ENCODE data around the gene CDK11A.
"Not testable (repeated sequence)": the region's sequence is repeated elsewhere in the genome, so short reads cannot be mapped to it uniquely, and the experiment has no call there.

CDK11A gene

GRCh38 chr1:1662830-1663560 is 61.2 kb downstream of the CDK11A start:
- H3K4ac ChIP-seq (ENCODE audit: low read depth, low read length); H4K12ac ChIP-seq (ENCODE audit: low read depth, low read length); H4K8ac ChIP-seq (ENCODE audit: low read depth, low read length); H3K27me3 ChIP-seq (ENCODE audit: insufficient read depth, low read length); H3K9ac ChIP-seq (ENCODE audit: low read length); H3K23ac ChIP-seq (ENCODE audit: low read length); H3K4me2 ChIP-seq (ENCODE audit: low read length); H2AFZ ChIP-seq (ENCODE audit: insufficient read depth, low read length, poor library complexity); H3K4me1 ChIP-seq (ENCODE audit: control insufficient read depth in 1 of 2, insufficient read depth in 2 of 2, low read length in 2 of 2); H4K91ac ChIP-seq (ENCODE audit: low read depth, low read length); H3K14ac ChIP-seq (ENCODE audit: low read length); H3K79me1 ChIP-seq (ENCODE audit: low read length); H3K79me2 ChIP-seq (ENCODE audit: control insufficient read depth, insufficient read depth, low read length, poor library complexity); H3K9me3 ChIP-seq (ENCODE audit: insufficient read depth, low read depth, low read length); H3K27ac ChIP-seq (ENCODE audit: low read depth, low read length); H2AK5ac ChIP-seq (ENCODE audit: low read length); H2BK12ac ChIP-seq (ENCODE audit: low read length); DNase-seq; H3K18ac ChIP-seq (ENCODE audit: low read length); H2BK5ac ChIP-seq (ENCODE audit: low read depth, low read length, poor library complexity); H2BK120ac ChIP-seq (ENCODE audit: insufficient read depth, low read length, poor library complexity); H3K4me3 ChIP-seq (ENCODE audit: low read depth, low read length): not testable (repeated sequence)
- WGBS (ENCODE audit: extremely low coverage, insufficient coverage, insufficient read length), result no CpG with 5 or more reads among the region's 15 CpGs
- H3K36me3 ChIP-seq (ENCODE audit: control insufficient read depth in 1 of 2, insufficient read depth in 2 of 2, low read length in 2 of 2), result peaks cover 22 to 25% of the 10 kb centered on the region in 2 experiments

- not testable (repeated sequence) for H2AFZ ChIP-seq (ENCODE audit: insufficient read depth, low read length, poor library complexity); H3K4me2 ChIP-seq (ENCODE audit: low read length); H3K14ac ChIP-seq (ENCODE audit: low read length); H4K91ac ChIP-seq (ENCODE audit: low read depth, low read length); H2AK5ac ChIP-seq (ENCODE audit: low read length); H4K12ac ChIP-seq (ENCODE audit: low read depth, low read length); H3K79me1 ChIP-seq (ENCODE audit: low read length); H3K79me2 ChIP-seq (ENCODE audit: control insufficient read depth, insufficient read depth, low read length, poor library complexity); DNase-seq; H2BK12ac ChIP-seq (ENCODE audit: low read length); H3K9me3 ChIP-seq (ENCODE audit: insufficient read depth, low read depth, low read length); H3K9ac ChIP-seq (ENCODE audit: low read length); H4K8ac ChIP-seq (ENCODE audit: low read depth, low read length); H2BK5ac ChIP-seq (ENCODE audit: low read depth, low read length, poor library complexity); H3K27me3 ChIP-seq (ENCODE audit: insufficient read depth, low read length); H3K27ac ChIP-seq (ENCODE audit: low read depth, low read length); H2BK120ac ChIP-seq (ENCODE audit: insufficient read depth, low read length, poor library complexity); H3K4ac ChIP-seq (ENCODE audit: low read depth, low read length); H3K23ac ChIP-seq (ENCODE audit: low read length); H3K18ac ChIP-seq (ENCODE audit: low read length); H3K4me3 ChIP-seq (ENCODE audit: low read depth, low read length); H3K4me1 ChIP-seq (ENCODE audit: control insufficient read depth in 1 of 2, insufficient read depth in 2 of 2, low read length in 2 of 2)
- WGBS (ENCODE audit: extremely low coverage, insufficient coverage, insufficient read length), result no CpG with 5 or more reads among the region's 9 CpGs
- peaks cover 22 to 25% of the 10 kb centered on the region in 2 experiments for H3K36me3 ChIP-seq (ENCODE audit: control insufficient read depth in 1 of 2, insufficient read depth in 2 of 2, low read length in 2 of 2)
Observed at GRCh38 chr1:1662392-1662791, 61.8 kb downstream of the CDK11A start.

- H3K27ac ChIP-seq (ENCODE audit: low read depth, low read length), result peak within 1 kb of the TSS; percentile 100
- H3K36me3 ChIP-seq (ENCODE audit: control insufficient read depth in 1 of 2, insufficient read depth in 2 of 2, low read length in 2 of 2), result peaks cover 18 to 25% of the 10 kb centered on the region in 2 experiments
Observed at GRCh38 chr1:1658583-1659549, 65.3 kb downstream of the CDK11A start, which contains the start of gene CDK11B. TSS of gene CDK11B (minus strand) at chr1:1659004. CDS start at chr1:1657485, 1,519 bp downstream.

More at GRCh38 chr1:1658583-1659549, 65.3 kb downstream of the CDK11A start, which contains the start of gene CDK11B:
- peak within 1 kb of the TSS; percentile 100 for H2BK120ac ChIP-seq (ENCODE audit: insufficient read depth, low read length, poor library complexity)
- H3K79me1 ChIP-seq (ENCODE audit: low read length); H3K27me3 ChIP-seq (ENCODE audit: insufficient read depth, low read length); H3K4me1 ChIP-seq (ENCODE audit: control insufficient read depth in 1 of 2, insufficient read depth in 2 of 2, low read length in 2 of 2); H3K79me2 ChIP-seq (ENCODE audit: control insufficient read depth, insufficient read depth, low read length, poor library complexity); H3K9me3 ChIP-seq (ENCODE audit: insufficient read depth, low read depth, low read length); H2AK5ac ChIP-seq (ENCODE audit: low read length); H3K23ac ChIP-seq (ENCODE audit: low read length): not testable (repeated sequence)
- peak within 1 kb of the TSS; percentile 100 for H3K4ac ChIP-seq (ENCODE audit: low read depth, low read length)
- peak within 1 kb of the TSS; percentile 100 for H4K8ac ChIP-seq (ENCODE audit: low read depth, low read length)
- peak within 1 kb of the TSS; percentile 80 for H3K4me3 ChIP-seq (ENCODE audit: low read depth, low read length)
- H2BK12ac ChIP-seq (ENCODE audit: low read length), result peak within 1 kb of the TSS; percentile 89
- peak within 1 kb of the TSS; percentile 100 for H4K12ac ChIP-seq (ENCODE audit: low read depth, low read length)
- peak within 1 kb of the TSS; percentile 84 for H3K9ac ChIP-seq (ENCODE audit: low read length)
- peak within 1 kb of the TSS; percentile 38 for H3K4me2 ChIP-seq (ENCODE audit: low read length)
- DNase-seq, result peak; percentile 98 to 100
- H2AFZ ChIP-seq (ENCODE audit: insufficient read depth, low read length, poor library complexity), result peak within 1 kb of the TSS; percentile 100
- peak within 1 kb of the TSS; percentile 100 for H4K91ac ChIP-seq (ENCODE audit: low read depth, low read length)
- peak within 1 kb of the TSS; percentile 99 for H2BK5ac ChIP-seq (ENCODE audit: low read depth, low read length, poor library complexity)
- WGBS (ENCODE audit: extremely low coverage, insufficient coverage, insufficient read length), result no CpG with 5 or more reads among the region's 96 CpGs
- peak within 1 kb of the TSS; percentile 100 for H3K18ac ChIP-seq (ENCODE audit: low read length)
- peak within 1 kb of the TSS; percentile 100 for H3K14ac ChIP-seq (ENCODE audit: low read length)
